Measurements from ENCODE around the gene ANKRD29. TPM values are rescaled to one million over a fixed set of nuclear protein-coding genes. Genes with fewer than 3 reads are reported as not detected.

ANKRD29 gene
- total and polyA plus RNA-seq, 2 of the 4 experiments (the other 2 are of a cell fraction), result 0.18 to 0.31 TPM

DNA sequence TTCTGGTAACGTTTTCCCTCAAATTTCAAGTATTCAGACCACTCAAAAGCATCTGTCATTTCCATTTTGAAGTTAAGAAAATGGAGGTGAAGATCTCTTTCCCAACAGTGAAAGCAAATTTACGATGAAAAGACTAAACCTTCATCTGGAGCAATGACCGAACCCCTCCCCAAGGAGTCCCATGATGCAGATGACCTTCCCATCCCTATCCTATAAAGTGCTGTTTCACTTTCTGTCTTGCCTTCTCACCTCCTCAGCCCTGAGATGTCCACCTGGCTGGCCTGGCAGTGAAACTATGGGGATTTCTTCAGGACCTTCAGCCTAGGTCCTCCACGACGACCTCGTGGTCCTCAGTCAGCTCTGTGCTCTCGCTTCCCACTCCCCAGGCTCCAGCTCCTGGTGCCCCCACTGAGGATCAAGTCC is 75.5 kb downstream of the ANKRD29 start (continued):
- TF ChIP-seq, protein P1, sequence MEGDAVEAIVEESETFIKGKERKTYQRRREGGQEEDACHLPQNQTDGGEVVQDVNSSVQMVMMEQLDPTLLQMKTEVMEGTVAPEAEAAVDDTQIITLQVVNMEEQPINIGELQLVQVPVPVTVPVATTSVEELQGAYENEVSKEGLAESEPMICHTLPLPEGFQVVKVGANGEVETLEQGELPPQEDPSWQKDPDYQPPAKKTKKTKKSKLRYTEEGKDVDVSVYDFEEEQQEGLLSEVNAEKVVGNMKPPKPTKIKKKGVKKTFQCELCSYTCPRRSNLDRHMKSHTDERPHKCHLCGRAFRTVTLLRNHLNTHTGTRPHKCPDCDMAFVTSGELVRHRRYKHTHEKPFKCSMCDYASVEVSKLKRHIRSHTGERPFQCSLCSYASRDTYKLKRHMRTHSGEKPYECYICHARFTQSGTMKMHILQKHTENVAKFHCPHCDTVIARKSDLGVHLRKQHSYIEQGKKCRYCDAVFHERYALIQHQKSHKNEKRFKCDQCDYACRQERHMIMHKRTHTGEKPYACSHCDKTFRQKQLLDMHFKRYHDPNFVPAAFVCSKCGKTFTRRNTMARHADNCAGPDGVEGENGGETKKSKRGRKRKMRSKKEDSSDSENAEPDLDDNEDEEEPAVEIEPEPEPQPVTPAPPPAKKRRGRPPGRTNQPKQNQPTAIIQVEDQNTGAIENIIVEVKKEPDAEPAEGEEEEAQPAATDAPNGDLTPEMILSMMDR (conservative IDR thresholded peaks at IDR 0.05; ENCODE audit: low read depth, low read length), result no peak

Measured in IMR-90 (cell line).